COLO668 (cell line): ENCODE measurements around the gene SCTR.

Experiments
- DNase-seq: peaks from one replicate; lab custom pipeline; 2025; ENCODE audit not compliant: unreplicated experiment; lab: John Stamatoyannopoulos, UW

SCTR gene

GRCh38 chr2:119475857-119476244, 48.4 kb downstream of the SCTR start:
- no peak for DNase-seq

- DNase-seq = peak; percentile 46
These were observed 48.9 kb downstream of the SCTR start for GRCh38 chr2:119475225-119475856.

GRCh38 chr2:119474371-119475224, 49.7 kb downstream of the SCTR start:
- no peak for DNase-seq

GRCh38 chr2:119473621-119474370, 50.5 kb downstream of the SCTR start:
- no peak for DNase-seq

GRCh38 chr2:119472749-119473148, 51.5 kb downstream of the SCTR start:
- DNase-seq = peak; percentile 21

- DNase-seq = peak; percentile 62
These were observed 54.5 kb downstream of the SCTR start for GRCh38 chr2:119469661-119470297.

- DNase-seq = no peak
These were observed 55.2 kb downstream of the SCTR start for GRCh38 chr2:119469131-119469530.

- DNase-seq = no peak
These were observed 55.9 kb downstream of the SCTR start for GRCh38 chr2:119468154-119468955.

- DNase-seq = no peak
These were observed 57.9 kb downstream of the SCTR start for GRCh38 chr2:119466373-119466772.

GRCh38 chr2:119465687-119466086, 58.6 kb downstream of the SCTR start:
- no peak for DNase-seq

GRCh38 chr2:119464981-119465380, 59.3 kb downstream of the SCTR start:
- DNase-seq = no peak

- DNase-seq = no peak
These were observed 60.3 kb downstream of the SCTR start for GRCh38 chr2:119463990-119464389.

- DNase-seq = no peak
These were observed 61.1 kb downstream of the SCTR start for GRCh38 chr2:119463136-119463535.

GRCh38 chr2:119462574-119462973, 61.7 kb downstream of the SCTR start:
- DNase-seq = no peak

- DNase-seq = no peak
These were observed 62.5 kb downstream of the SCTR start for GRCh38 chr2:119461811-119462210.

- no peak for DNase-seq
These were observed 64.2 kb downstream of the SCTR start for GRCh38 chr2:119460076-119460475.

GRCh38 chr2:119455066-119455718, 69.1 kb downstream of the SCTR start:
- DNase-seq = no peak

- DNase-seq = no peak
These were observed 70.2 kb downstream of the SCTR start for GRCh38 chr2:119453972-119454593.

GRCh38 chr2:119451336-119452050, 72.8 kb downstream of the SCTR start:
- no peak for DNase-seq
